DOHH2 (cell line): Measurements from ENCODE around the gene ARHGAP1.

ENCODE experiments used
- H3F3A ChIP-seq: fragments of 200-600 bp; sonication (generic), shearing (Covaris generic); 2 replicates; pipeline ENCODE4 v1.6.0; 2016; ENCODE audit warnings: antibody characterized with exemption, mild to moderate bottlenecking; ENCODE audit not compliant: control insufficient read depth, insufficient read depth
- H3K27ac ChIP-seq: fragments of 200-600 bp; sonication (generic); 2 replicates; pipeline ENCODE4 v1.5.1; 2014; ENCODE audit warnings: low read depth, mild to moderate bottlenecking, low read length, moderate library complexity
- H3K27me3 ChIP-seq: fragments of 200-600 bp; sonication (generic); 2 replicates; pipeline ENCODE4 v1.6.1; 2014; ENCODE audit warnings: mild to moderate bottlenecking, low read length, mixed read lengths; ENCODE audit not compliant: control insufficient read depth
- H3K36me3 ChIP-seq: fragments of 200-600 bp; sonication (generic); 2 replicates; pipeline ENCODE4 v1.6.1; 2014; ENCODE audit warnings: mild to moderate bottlenecking, low read length, moderate library complexity, mixed read lengths; ENCODE audit not compliant: control insufficient read depth
- H3K4me1 ChIP-seq: fragments of 200-600 bp; sonication (generic); 2 replicates; pipeline ENCODE4 v1.6.1; 2014; ENCODE audit warnings: mild to moderate bottlenecking, low read length, mixed read lengths; ENCODE audit not compliant: control insufficient read depth
- H3K4me2 ChIP-seq: fragments of 200-600 bp; sonication (generic); 2 replicates; pipeline ENCODE4 v1.6.0; 2014; ENCODE audit warnings: mild to moderate bottlenecking, low read length, moderate library complexity
- H3K4me3 ChIP-seq: fragments of 200-600 bp; sonication (generic); 2 replicates; pipeline ENCODE4 v1.5.1; 2014; ENCODE audit warnings: mild to moderate bottlenecking, low read length, mixed read lengths
- H3K79me2 ChIP-seq: fragments of 200-600 bp; sonication (generic); 2 replicates; pipeline ENCODE4 v1.6.1; 2014; ENCODE audit warnings: mild to moderate bottlenecking, low read length, mixed read lengths; ENCODE audit not compliant: control insufficient read depth
- H3K9me2 ChIP-seq: fragments of 200-600 bp; sonication (generic); replicated peaks from 2 replicates; pipeline ENCODE4 v1.6.1; 2014; ENCODE audit warnings: mild to moderate bottlenecking, low read length, mixed read lengths; ENCODE audit not compliant: control insufficient read depth
- H3K9me3 ChIP-seq: fragments of 200-600 bp; sonication (generic); 2 replicates; pipeline ENCODE4 v1.6.1; 2014; ENCODE audit warnings: antibody characterized with exemption, low read length, mixed read lengths; ENCODE audit not compliant: control insufficient read depth, insufficient read depth
- H4K20me1 ChIP-seq: fragments of 200-600 bp; sonication (generic); 2 replicates; pipeline ENCODE4 v1.6.0; 2014; ENCODE audit warnings: low read depth, mild to moderate bottlenecking, antibody characterized with exemption, low read length, moderate library complexity; ENCODE audit not compliant: control insufficient read depth, insufficient read depth
- CTCF ChIP-seq: fragments of 200-600 bp; sonication (generic); IDR thresholded peaks from one replicate; pipeline ENCODE4 v1.5.1; 2014; ENCODE audit warnings: antibody characterized with exemption, mild to moderate bottlenecking, low read depth, low read length; ENCODE audit not compliant: poor library complexity, severe bottlenecking
- EZH2phosphoT487 ChIP-seq: fragments of 200-600 bp; sonication (generic); IDR thresholded peaks from 2 replicates; pipeline ENCODE4 v1.6.1; 2017; ENCODE audit warnings: borderline replicate concordance, mild to moderate bottlenecking, antibody characterized with exemption, low read length, moderate library complexity, mixed read lengths

The ARHGAP1 gene

GRCh38 chr11:46637546-46637945, 62.9 kb downstream of the ARHGAP1 start:
- no peak overlapping the region for H3K27ac ChIP-seq
- H3K4me1 ChIP-seq, result no peaks in the 10 kb centered on the region
- H3K4me3 ChIP-seq, result no peak overlapping the region
- no peaks in the 10 kb centered on the region for H4K20me1 ChIP-seq
- no peaks in the 10 kb centered on the region; the same call in 1 of the 2 replicates for H3F3A ChIP-seq
- peaks cover 11% of the 10 kb centered on the region for H3K36me3 ChIP-seq
- no peaks in the 10 kb centered on the region for H3K79me2 ChIP-seq
- no peaks in the 10 kb centered on the region for H3K9me3 ChIP-seq
- no peak for TF ChIP-seq CTCF
- no peak for TF ChIP-seq EZH2phosphoT487
- no peaks in the 10 kb centered on the region for H3K27me3 ChIP-seq
- no peaks in the 10 kb centered on the region for H3K9me2 ChIP-seq
- H3K4me2 ChIP-seq, result no peak overlapping the region

GRCh38 chr11:46635557-46636139, 64.8 kb downstream of the ARHGAP1 start:
- no peaks in the 10 kb centered on the region for H4K20me1 ChIP-seq
- no peaks in the 10 kb centered on the region for H3K79me2 ChIP-seq
- H3K27me3 ChIP-seq, result no peaks in the 10 kb centered on the region
- no peaks in the 10 kb centered on the region for H3K4me1 ChIP-seq
- no peak overlapping the region for H3K27ac ChIP-seq
- no peaks in the 10 kb centered on the region for H3K9me2 ChIP-seq
- H3K36me3 ChIP-seq, result peaks cover 11% of the 10 kb centered on the region
- no peak overlapping the region for H3K4me2 ChIP-seq
- no peaks in the 10 kb centered on the region; the same call in 1 of the 2 replicates for H3F3A ChIP-seq
- no peak overlapping the region for H3K4me3 ChIP-seq
- H3K9me3 ChIP-seq, result no peaks in the 10 kb centered on the region
- no peak for TF ChIP-seq EZH2phosphoT487
- TF ChIP-seq CTCF, result no peak

- no peaks in the 10 kb centered on the region for H3K4me1 ChIP-seq
- no peaks in the 10 kb centered on the region for H3F3A ChIP-seq
- H3K9me2 ChIP-seq, result no peaks in the 10 kb centered on the region
- no peaks in the 10 kb centered on the region for H4K20me1 ChIP-seq
- H3K36me3 ChIP-seq, result peaks cover 8% of the 10 kb centered on the region; the same call in 1 of the 2 replicates
- H3K4me3 ChIP-seq, result no peak overlapping the region
- H3K27ac ChIP-seq, result no peak overlapping the region
- no peaks in the 10 kb centered on the region for H3K9me3 ChIP-seq
- H3K27me3 ChIP-seq, result no peaks in the 10 kb centered on the region
- no peak for TF ChIP-seq CTCF
- TF ChIP-seq EZH2phosphoT487, result no peak
- no peak overlapping the region for H3K4me2 ChIP-seq
- H3K79me2 ChIP-seq, result no peaks in the 10 kb centered on the region
Observed at GRCh38 chr11:46633291-46634217, 66.9 kb downstream of the ARHGAP1 start.
